K562 (cell line): ENCODE measurements around the gene RFPL2. TPM values are rescaled to one million over a fixed set of nuclear protein-coding genes. Genes with fewer than 3 reads are reported as not detected.

Source experiments
- RBM39 ChIP-seq: fragments of 200-400 bp; formaldehyde crosslinking; optimal IDR thresholded peaks from 2 replicates; pipeline ENCODE3; 2018; ENCODE audit warnings: low read depth, low read length
- ZBTB1 ChIP-seq: sonication (generic); formaldehyde crosslinking; IDR thresholded peaks from 2 replicates; pipeline ENCODE4 v1.8.1; 2023; ENCODE audit warnings: missing genetic modification reagents, low read depth, mild to moderate bottlenecking, borderline replicate concordance
- ZNF695 ChIP-seq: fragments of 450-650 bp; formaldehyde crosslinking; IDR thresholded peaks from 2 replicates; pipeline ENCODE4 v1.4.0; 2020; ENCODE audit warnings: mild to moderate bottlenecking, moderate library complexity
- ZNF696 ChIP-seq: fragments of 250-450 bp; sonication (Bioruptor Pico); conservative IDR thresholded peaks from 2 replicates; pipeline ENCODE4 v1.4.0; 2020; ENCODE audit warnings: mild to moderate bottlenecking, moderate library complexity
- ZNF740 ChIP-seq, 3 experiments: fragments of 200-800 bp in 1 of 3; sonication (Bioruptor generic) in 1 of 3; sonication (generic) in 1 of 3; formaldehyde crosslinking in 1 of 3; IDR thresholded peaks; 2 replicates each; pipeline versions ENCODE4 v1.6.1 to v1.8.0; 2016 to 2022; ENCODE audit warnings: mild to moderate bottlenecking in 2 of 3, missing compliant biosample characterization in 2 of 3, missing genetic modification characterization in 2 of 3, missing genetic modification reagents in 1 of 3
- polyA plus RNA-seq, 8 experiments: library from polyadenylated mRNA; depleted of rRNA in 4 of 8; stranded (reverse) in 5 of 8; unstranded in 3 of 8; fragments of >200 nt; fragmentation: Nextera tagmentation in 2 of 8; fragmentation: Illumina TruSeq in 1 of 8; extraction: Ambion mirVana in 2 of 8; extraction: Trizol in 1 of 8; gene quantifications; 2 replicates each; pipeline versions ENCODE4 v1.2.1 to v1.2.3, GENCODE V29; 2011 to 2014; ENCODE audit warnings: inconsistent platforms in 1 of 8, missing spikeins in 1 of 8
- total RNA-seq, 7 experiments: library from RNA; depleted of rRNA in 6 of 7; stranded (reverse); fragments of >200 nt in 6 of 7; fragmentation: Illumina TruSeq in 2 of 7; extraction: Trizol in 2 of 7; gene quantifications; 2 replicates each; pipeline versions ENCODE4 v1.2.1 to v1.2.3, GENCODE V29; 2011 to 2021; ENCODE audit warnings: low replicate concordance in 1 of 7
- TF ChIP-seq, protein P1 (sequence below), 3 experiments: fragments of 200-800 bp in 1 of 3; fragments of 250-450 bp in 1 of 3; fragments of 450-650 bp in 1 of 3; sonication (Bioruptor Pico) in 1 of 3; sonication (Bioruptor generic) in 1 of 3; formaldehyde crosslinking in 1 of 3; IDR thresholded peaks; 2 replicates each; pipeline versions ENCODE4 v1.6.1 to v1.8.0; 2016 to 2022; ENCODE audit warnings: mild to moderate bottlenecking in 2 of 3, missing genetic modification characterization in 2 of 3, missing compliant biosample characterization in 1 of 3, moderate library complexity in 1 of 3

Gene RFPL2
- total and polyA plus RNA-seq, 9 of the 15 experiments (the other 6 are each of a cell fraction or from before 2014, with no cell fraction given) = not detected

DNA sequence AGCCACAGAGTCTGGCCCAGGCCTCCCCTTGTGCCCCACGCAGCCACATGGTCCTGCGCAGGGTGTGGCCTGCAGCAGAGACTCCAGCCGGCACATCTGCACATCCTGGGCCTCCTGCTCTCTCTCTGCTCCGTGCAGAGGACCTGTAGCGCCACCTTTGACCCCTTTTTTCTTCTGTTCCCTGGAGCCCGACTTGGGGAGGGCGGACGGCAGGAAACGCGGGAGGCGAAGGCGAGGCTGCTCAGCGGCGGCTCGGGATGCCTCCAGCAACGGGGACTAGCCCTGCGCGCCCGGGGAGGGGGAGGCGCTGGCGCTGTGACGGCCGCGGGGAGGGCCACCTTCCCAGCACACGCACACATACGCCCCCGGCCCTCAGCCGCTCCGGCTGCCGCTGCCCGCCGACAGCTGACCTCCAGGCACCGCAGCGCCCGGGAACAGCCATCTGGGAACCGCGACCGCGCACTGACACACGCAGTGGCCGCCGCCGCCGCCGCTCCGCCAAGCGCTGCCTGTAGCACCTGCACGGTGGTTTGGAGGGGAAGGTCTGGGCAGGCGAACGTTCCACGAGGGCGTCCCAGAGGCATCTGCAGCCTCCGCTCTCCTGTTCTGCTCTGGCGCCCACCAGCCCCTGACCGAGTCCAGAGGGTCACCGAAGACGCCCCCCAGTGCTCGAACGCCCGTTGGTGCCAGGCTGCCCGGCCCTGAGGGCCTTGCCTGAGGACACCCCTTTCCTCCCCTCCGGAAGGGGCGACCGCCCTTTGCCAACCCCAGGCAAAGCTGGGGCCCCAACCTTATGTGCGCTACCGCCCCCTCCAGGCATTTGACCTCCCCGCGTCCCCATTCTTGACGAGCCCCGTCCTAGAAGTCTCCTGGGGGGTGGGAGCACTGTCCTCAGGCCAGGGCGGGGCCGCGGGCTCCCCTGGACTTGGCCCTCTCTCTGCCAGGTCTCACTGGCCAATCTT lies 28.9 kb downstream of the RFPL2 start (continued):
- TF ChIP-seq ZNF695 (CRISPR knock-in tag) (no peak), RBM39 (no peak), ZNF696 (CRISPR knock-in tag) (no peak), ZNF740 (CRISPR knock-in tag; IDR thresholded peaks at IDR 0.05) (no peak), ZNF740 (tag; IDR thresholded peaks at IDR 0.05) (no peak), ZBTB1 (CRISPR knock-in tag) (no peak)
- TF ChIP-seq, protein P1, sequence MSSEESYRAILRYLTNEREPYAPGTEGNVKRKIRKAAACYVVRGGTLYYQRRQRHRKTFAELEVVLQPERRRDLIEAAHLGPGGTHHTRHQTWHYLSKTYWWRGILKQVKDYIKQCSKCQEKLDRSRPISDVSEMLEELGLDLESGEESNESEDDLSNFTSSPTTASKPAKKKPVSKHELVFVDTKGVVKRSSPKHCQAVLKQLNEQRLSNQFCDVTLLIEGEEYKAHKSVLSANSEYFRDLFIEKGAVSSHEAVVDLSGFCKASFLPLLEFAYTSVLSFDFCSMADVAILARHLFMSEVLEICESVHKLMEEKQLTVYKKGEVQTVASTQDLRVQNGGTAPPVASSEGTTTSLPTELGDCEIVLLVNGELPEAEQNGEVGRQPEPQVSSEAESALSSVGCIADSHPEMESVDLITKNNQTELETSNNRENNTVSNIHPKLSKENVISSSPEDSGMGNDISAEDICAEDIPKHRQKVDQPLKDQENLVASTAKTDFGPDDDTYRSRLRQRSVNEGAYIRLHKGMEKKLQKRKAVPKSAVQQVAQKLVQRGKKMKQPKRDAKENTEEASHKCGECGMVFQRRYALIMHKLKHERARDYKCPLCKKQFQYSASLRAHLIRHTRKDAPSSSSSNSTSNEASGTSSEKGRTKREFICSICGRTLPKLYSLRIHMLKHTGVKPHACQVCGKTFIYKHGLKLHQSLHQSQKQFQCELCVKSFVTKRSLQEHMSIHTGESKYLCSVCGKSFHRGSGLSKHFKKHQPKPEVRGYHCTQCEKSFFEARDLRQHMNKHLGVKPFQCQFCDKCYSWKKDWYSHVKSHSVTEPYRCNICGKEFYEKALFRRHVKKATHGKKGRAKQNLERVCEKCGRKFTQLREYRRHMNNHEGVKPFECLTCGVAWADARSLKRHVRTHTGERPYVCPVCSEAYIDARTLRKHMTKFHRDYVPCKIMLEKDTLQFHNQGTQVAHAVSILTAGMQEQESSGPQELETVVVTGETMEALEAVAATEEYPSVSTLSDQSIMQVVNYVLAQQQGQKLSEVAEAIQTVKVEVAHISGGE (CRISPR knock-in tag; IDR thresholded peaks at IDR 0.05) = no peak
